ENCODE results near the gene HS6ST2. TPM values are rescaled to one million over a fixed set of nuclear protein-coding genes. Genes with fewer than 3 reads are reported as not detected.

Gene HS6ST2
- total RNA-seq, 1 experiment from 2014 or later, result 7.4 TPM

- no peaks in the 10 kb centered on the region for H3F3A ChIP-seq (ENCODE audit: low read length, unreplicated experiment)
- H3K4me3 ChIP-seq (ENCODE audit: low read length), result no peak overlapping the region
- DNase-seq (peak; percentile 3), ATAC-seq (no peak)
- H3K79me2 ChIP-seq (ENCODE audit: low read length), result no peaks in the 10 kb centered on the region
- H3K27ac ChIP-seq (ENCODE audit: low read length), result no peak overlapping the region
- ChIA-PET CTCF (no interaction called here), POLR2A (ENCODE audit: unreplicated experiment) (no interaction called here)
- no peaks in the 10 kb centered on the region for H4K20me1 ChIP-seq (ENCODE audit: low read length)
- no peak overlapping the region for H3K4me2 ChIP-seq (ENCODE audit: low read length)
- BruUV-seq (replicated peaks), result no TSS peak
- H3K36me3 ChIP-seq (ENCODE audit: low read depth, low read length), result no peaks in the 10 kb centered on the region
- H2AFZ ChIP-seq (ENCODE audit: low read length), result no peak overlapping the region
- H3K9me3 ChIP-seq (ENCODE audit: low read length), result no peaks in the 10 kb centered on the region
- no peaks in the 10 kb centered on the region for H3K9me2 ChIP-seq (replicated peaks; ENCODE audit: low read length)
- intact Hi-C loops (cut with micrococcal nuclease), result no loop called here
- H3K27me3 ChIP-seq (ENCODE audit: low read length), result no peaks in the 10 kb centered on the region
- no peak overlapping the region for H3K9ac ChIP-seq (ENCODE audit: low read length)
- H3K4me1 ChIP-seq (ENCODE audit: insufficient read depth, low read length), result no peaks in the 10 kb centered on the region
- TF ChIP-seq CTCF (conservative IDR thresholded peaks at IDR 0.05; ENCODE audit: low read depth, low read length) (no peak), EZH2 (IDR thresholded peaks at IDR 0.05; ENCODE audit: low read length, unreplicated experiment) (no peak), EZH2phosphoT487 (IDR thresholded peaks at IDR 0.05; ENCODE audit: borderline replicate concordance, low read length) (no peak)
Measured at GRCh38 chrX:132671229-132671641, 287.2 kb downstream of the HS6ST2 start.

GRCh38 chrX:132669142-132669541, 289.3 kb downstream of the HS6ST2 start:
- no peaks in the 10 kb centered on the region for H3K4me1 ChIP-seq (ENCODE audit: insufficient read depth, low read length)
- no peaks in the 10 kb centered on the region for H3F3A ChIP-seq (ENCODE audit: low read length, unreplicated experiment)
- H3K27ac ChIP-seq (ENCODE audit: low read length), result no peak overlapping the region
- TF ChIP-seq CTCF (conservative IDR thresholded peaks at IDR 0.05; ENCODE audit: low read depth, low read length) (no peak), EZH2phosphoT487 (IDR thresholded peaks at IDR 0.05; ENCODE audit: borderline replicate concordance, low read length) (no peak), EZH2 (IDR thresholded peaks at IDR 0.05; ENCODE audit: low read length, unreplicated experiment) (no peak)
- H3K79me2 ChIP-seq (ENCODE audit: low read length), result no peaks in the 10 kb centered on the region
- no peaks in the 10 kb centered on the region for H3K36me3 ChIP-seq (ENCODE audit: low read depth, low read length)
- ATAC-seq (no peak), DNase-seq (no peak)
- BruUV-seq (replicated peaks), result no TSS peak
- H2AFZ ChIP-seq (ENCODE audit: low read length), result no peak overlapping the region
- POLR2A ChIA-PET (ENCODE audit: unreplicated experiment), result no interaction called here
- H3K9me2 ChIP-seq (replicated peaks; ENCODE audit: low read length), result no peaks in the 10 kb centered on the region
- H4K20me1 ChIP-seq (ENCODE audit: low read length), result no peaks in the 10 kb centered on the region
- intact Hi-C loops (cut with micrococcal nuclease), result no loop called here
- no peak overlapping the region for H3K4me2 ChIP-seq (ENCODE audit: low read length)
- no peaks in the 10 kb centered on the region for H3K9me3 ChIP-seq (ENCODE audit: low read length)
- H3K9ac ChIP-seq (ENCODE audit: low read length), result no peak overlapping the region
- no peaks in the 10 kb centered on the region for H3K27me3 ChIP-seq (ENCODE audit: low read length)
- CTCF ChIA-PET, result no interaction called here
- H3K4me3 ChIP-seq (ENCODE audit: low read length), result no peak overlapping the region

GRCh38 chrX:132668178-132668577, 290.3 kb downstream of the HS6ST2 start:
- H3K79me2 ChIP-seq (ENCODE audit: low read length), result no peaks in the 10 kb centered on the region
- no peaks in the 10 kb centered on the region for H4K20me1 ChIP-seq (ENCODE audit: low read length)
- H3K4me1 ChIP-seq (ENCODE audit: insufficient read depth, low read length), result no peaks in the 10 kb centered on the region
- H3K9me3 ChIP-seq (ENCODE audit: low read length), result no peaks in the 10 kb centered on the region
- ATAC-seq (no peak), DNase-seq (no peak)
- ChIA-PET CTCF (no interaction called here), POLR2A (ENCODE audit: unreplicated experiment) (no interaction called here)
- no peak overlapping the region for H3K4me3 ChIP-seq (ENCODE audit: low read length)
- no peak for TF ChIP-seq EZH2 (IDR thresholded peaks at IDR 0.05; ENCODE audit: low read length, unreplicated experiment)
- no peak for TF ChIP-seq CTCF (conservative IDR thresholded peaks at IDR 0.05; ENCODE audit: low read depth, low read length)
- no peak for TF ChIP-seq EZH2phosphoT487 (IDR thresholded peaks at IDR 0.05; ENCODE audit: borderline replicate concordance, low read length)
- intact Hi-C loops (cut with micrococcal nuclease), result no loop called here
- H3F3A ChIP-seq (ENCODE audit: low read length, unreplicated experiment), result no peaks in the 10 kb centered on the region
- H3K4me2 ChIP-seq (ENCODE audit: low read length), result no peak overlapping the region
- H3K36me3 ChIP-seq (ENCODE audit: low read depth, low read length), result no peaks in the 10 kb centered on the region
- no peak overlapping the region for H3K9ac ChIP-seq (ENCODE audit: low read length)
- H3K9me2 ChIP-seq (replicated peaks; ENCODE audit: low read length), result no peaks in the 10 kb centered on the region
- no peaks in the 10 kb centered on the region for H3K27me3 ChIP-seq (ENCODE audit: low read length)
- no TSS peak for BruUV-seq (replicated peaks)
- H2AFZ ChIP-seq (ENCODE audit: low read length), result no peak overlapping the region
- H3K27ac ChIP-seq (ENCODE audit: low read length), result no peak overlapping the region
